SK-N-SH (cell line): ENCODE measurements around the gene LONRF2. TPM values are rescaled to one million over a fixed set of nuclear protein-coding genes. Genes with fewer than 3 reads are reported as not detected.

Experiments
- CTCF ChIA-PET: fragments of 300-600, 350-600 bp; formaldehyde crosslinking; extraction: SDS; loops from one replicate; lab custom pipeline; 2021; lab: Yijun Ruan, JAX
- POLR2A ChIA-PET: fragments of 350-600 bp; sonication (Branson Sonifier 250); formaldehyde crosslinking; extraction: SDS; loops from one replicate; lab custom pipeline; 2020; ENCODE audit warnings: antibody characterized with exemption, inconsistent platforms; lab: Yijun Ruan, JAX
- DNase-seq: peaks from one replicate; pipeline ENCODE4 v3.0.0; 2012
- H2AFZ ChIP-seq: fragments of 200-600 bp; sonication (generic); 2 replicates; pipeline ENCODE4 v1.8.1; 2016; ENCODE audit warnings: antibody characterized with exemption, mild to moderate bottlenecking, low read depth
- H3F3A ChIP-seq: fragments of 200-600 bp; sonication (generic); replicated peaks from 2 replicates; pipeline ENCODE3; 2016; ENCODE audit warnings: antibody characterized with exemption, mild to moderate bottlenecking; ENCODE audit not compliant: insufficient read depth
- H3K27ac ChIP-seq, 2 experiments: fragments of 200-500 bp in 1 of 2; fragments of 200-600 bp in 1 of 2; sonication (Bioruptor generic) in 1 of 2; sonication (generic), shearing (Covaris generic) in 1 of 2; 2 replicates each; pipeline versions ENCODE4 v1.5.1 to v1.6.1; 2014 to 2016; ENCODE audit warnings: low read depth in 2 of 2, inconsistent platforms in 1 of 2, low read length in 1 of 2, mild to moderate bottlenecking in 1 of 2, mixed read lengths in 1 of 2
- H3K27me3 ChIP-seq: fragments of 200-600 bp; sonication (generic), shearing (Covaris generic); 2 replicates; pipeline ENCODE4 v1.6.1; 2016; ENCODE audit warnings: mixed run types; ENCODE audit not compliant: insufficient read depth
- H3K36me3 ChIP-seq, 2 experiments: fragments of 200-500 bp in 1 of 2; fragments of 200-600 bp in 1 of 2; sonication (Bioruptor generic) in 1 of 2; sonication (generic) in 1 of 2; replicated peaks in 1 of 2; 2 replicates each; pipeline versions ENCODE3 to v1.5.1; 2014 to 2016; ENCODE audit warnings: low read length in 1 of 2, mild to moderate bottlenecking in 1 of 2; ENCODE audit not compliant: insufficient read depth in 2 of 2, control insufficient read depth in 1 of 2
- H3K4me1 ChIP-seq, 2 experiments: fragments of 200-500 bp in 1 of 2; fragments of 200-600 bp in 1 of 2; sonication (Bioruptor generic) in 1 of 2; sonication (generic), shearing (Covaris generic) in 1 of 2; 2 replicates each; pipeline versions ENCODE4 v1.5.1 to v1.6.1; 2014 to 2016; ENCODE audit warnings: low read depth in 1 of 2, low read length in 1 of 2, mixed run types in 1 of 2; ENCODE audit not compliant: insufficient read depth in 2 of 2, control insufficient read depth in 1 of 2
- H3K4me2 ChIP-seq: fragments of 200-600 bp; sonication (generic), shearing (Covaris generic); 2 replicates; pipeline ENCODE4 v1.6.1; 2017; ENCODE audit warnings: mixed run types
- H3K4me3 ChIP-seq, 2 experiments: fragments of 200-500 bp in 1 of 2; fragments of 200-600 bp in 1 of 2; sonication (Bioruptor generic) in 1 of 2; sonication (generic), shearing (Covaris generic) in 1 of 2; 2 replicates each; pipeline versions ENCODE4 v1.5.1 to v1.8.1; 2014 to 2016; ENCODE audit warnings: low read depth in 2 of 2, inconsistent platforms in 1 of 2, low read length in 1 of 2, mild to moderate bottlenecking in 1 of 2, mixed read lengths in 1 of 2, moderate library complexity in 1 of 2
- H3K79me2 ChIP-seq: fragments of 200-600 bp; sonication (generic); 2 replicates; pipeline ENCODE4 v1.8.1; 2017; ENCODE audit warnings: mild to moderate bottlenecking; ENCODE audit not compliant: insufficient read depth
- H3K9ac ChIP-seq: fragments of 200-600 bp; sonication (generic); 2 replicates; pipeline ENCODE4 v1.6.1; 2017; ENCODE audit warnings: mixed run types
- H3K9me2 ChIP-seq: fragments of 200-600 bp; sonication (generic); 2 replicates; pipeline ENCODE4 v1.6.1; 2017; ENCODE audit warnings: mixed run types
- H3K9me3 ChIP-seq: fragments of 200-600 bp; sonication (generic); 2 replicates; pipeline ENCODE4 v1.6.1; 2017; ENCODE audit warnings: mixed run types, mild to moderate bottlenecking, moderate library complexity
- H4K20me1 ChIP-seq: fragments of 200-600 bp; sonication (generic); 2 replicates; pipeline ENCODE4 v1.6.1; 2017; ENCODE audit warnings: mild to moderate bottlenecking, mixed run types; ENCODE audit not compliant: insufficient read depth
- CHD2 ChIP-seq: fragments of 150-350 bp; IDR thresholded peaks from 2 replicates; pipeline ENCODE4 v1.6.1; 2018; ENCODE audit warnings: low read length; ENCODE audit not compliant: partially characterized antibody
- CTCF ChIP-seq: fragments of 200-600 bp; sonication (generic); IDR thresholded peaks from 2 replicates; pipeline ENCODE4 v1.6.1; 2017; ENCODE audit warnings: antibody characterized with exemption, mild to moderate bottlenecking, moderate library complexity
- ELF1 ChIP-seq: IDR thresholded peaks from 2 replicates; pipeline ENCODE4 v1.4.0; 2012
- EZH2phosphoT487 ChIP-seq: fragments of 200-600 bp; sonication (generic); IDR thresholded peaks from 2 replicates; pipeline ENCODE4 v1.6.1; 2017; ENCODE audit warnings: low read depth, mixed run types, mild to moderate bottlenecking, antibody characterized with exemption, moderate library complexity, borderline replicate concordance
- FOSL2 ChIP-seq: IDR thresholded peaks from 2 replicates; pipeline ENCODE4 v1.4.0; 2012; ENCODE audit warnings: low read depth, mild to moderate bottlenecking, moderate library complexity, borderline replicate concordance
- GABPA ChIP-seq: IDR thresholded peaks from 2 replicates; pipeline ENCODE4 v1.4.0; 2012; ENCODE audit warnings: low read depth, mild to moderate bottlenecking
- MAX ChIP-seq: IDR thresholded peaks from 2 replicates; pipeline ENCODE4 v1.4.0; 2012; ENCODE audit warnings: low read depth
- MEF2A ChIP-seq: IDR thresholded peaks from 2 replicates; pipeline ENCODE4 v1.4.0; 2012; ENCODE audit warnings: low read depth, borderline replicate concordance
- PBX3 ChIP-seq: IDR thresholded peaks from 2 replicates; pipeline ENCODE4; 2012
- RAD21 ChIP-seq: IDR thresholded peaks from 2 replicates; pipeline ENCODE4 v1.6.1; 2012; ENCODE audit warnings: mild to moderate bottlenecking, low read length
- SMC3 ChIP-seq: IDR thresholded peaks from 2 replicates; pipeline ENCODE4 v1.6.1; 2012; ENCODE audit warnings: low read depth, low read length, improper control_type of control experiment
- YY1 ChIP-seq: IDR thresholded peaks from 2 replicates; pipeline ENCODE4 v1.4.0; 2012; ENCODE audit warnings: low read depth, mild to moderate bottlenecking
- WGBS: methylation state at CpG from one replicate; pipeline ENCODE4 v1.1.6; 2017; ENCODE audit warnings: low lambda C conversion rate; 5-methylcytosine and 5-hydroxymethylcytosine counted together
- polyA plus RNA-seq, 3 experiments: library from polyadenylated mRNA; depleted of rRNA; stranded (reverse); fragments of >200 nt; gene quantifications; 2 replicates each; pipeline ENCODE4 v1.2.3, GENCODE V29; 2012

LONRF2 gene
- polyA plus RNA-seq, 1 of the 3 experiments (the other 2 are of a cell fraction): 2.0 TPM

- TF ChIP-seq CTCF (no peak), PBX3 (no peak), MAX (no peak), FOSL2 (no peak), GABPA (no peak), ELF1 (no peak)
- Histone ChIP-seq H3K36me3 (no peaks in the 10 kb centered on the region), H3F3A (peaks cover 9% of the 10 kb centered on the region), H3K27ac (no peak overlapping the region), H3K4me2 (no peak overlapping the region), H2AFZ (no peak overlapping the region), H3K4me3 (no peak overlapping the region), H3K79me2 (no peaks in the 10 kb centered on the region), H3K27me3 (no peaks in the 10 kb centered on the region), H3K9me2 (no peaks in the 10 kb centered on the region), H3K9me3 (no peaks in the 10 kb centered on the region), H4K20me1 (no peaks in the 10 kb centered on the region), H3K9ac (no peak overlapping the region), H3K4me1 (peaks cover 3 to 15% of the 10 kb centered on the region in 2 experiments)
- DNase-seq: no peak
- WGBS: 85% methylated on average over 12 of the region's 12 CpGs
- CTCF ChIA-PET: interaction anchor here (2.2 to 8.6 kb wide), 2 partner anchors 16 to 102 kb away, joined by 9 to 107 read pairs; no protein-coding TSS in a partner anchor
- POLR2A ChIA-PET: no interaction called here
Observed at GRCh38 chr2:100278501-100278900, 43.8 kb downstream of the LONRF2 start.

DNA sequence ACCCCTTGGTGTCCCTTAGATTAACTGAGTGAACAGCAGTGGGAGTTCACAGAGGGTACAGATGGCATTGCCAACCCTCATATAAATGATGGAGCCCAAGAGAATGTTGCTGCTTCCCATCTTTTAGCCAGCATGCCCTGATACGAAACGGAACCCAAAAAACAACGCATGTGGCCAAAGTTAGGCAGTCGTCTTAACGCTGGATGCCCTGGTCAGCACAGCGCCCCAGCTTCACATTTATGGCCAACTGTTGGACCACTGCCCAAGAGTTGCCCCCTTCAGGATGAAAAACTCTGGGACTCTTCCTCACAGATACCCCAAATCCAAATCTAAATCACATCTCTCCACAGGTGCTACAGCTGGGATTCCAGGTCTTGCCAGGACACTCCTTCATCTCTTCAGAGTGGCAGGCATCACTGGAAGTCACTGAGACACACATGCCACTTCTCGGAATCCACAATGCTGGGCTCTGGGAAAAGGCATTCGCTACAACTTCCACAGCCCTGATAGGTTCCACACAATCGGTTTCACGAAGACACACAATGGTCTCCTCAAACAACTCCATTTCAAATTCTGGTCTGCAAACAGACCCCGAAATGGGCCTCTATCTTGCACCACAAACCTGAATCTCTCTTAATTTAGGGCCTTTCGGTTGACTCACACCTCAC is 44.6 kb downstream of the LONRF2 start:
- CTCF ChIA-PET: interaction anchor here (2.2 to 8.6 kb wide), 2 partner anchors 15 to 103 kb away, joined by 9 to 107 read pairs; no protein-coding TSS in a partner anchor
- Histone ChIP-seq H3K27me3 (no peaks in the 10 kb centered on the region), H3K36me3 (no peaks in the 10 kb centered on the region), H3K9me3 (no peaks in the 10 kb centered on the region), H3K4me2 (no peak overlapping the region), H4K20me1 (no peaks in the 10 kb centered on the region), H2AFZ (no peak overlapping the region), H3K27ac (no peak overlapping the region), H3K4me3 (no peak overlapping the region), H3K9ac (no peak overlapping the region), H3K4me1 (peaks cover 6 to 15% of the 10 kb centered on the region in 2 experiments), H3K9me2 (no peaks in the 10 kb centered on the region), H3K79me2 (no peaks in the 10 kb centered on the region), H3F3A (peaks cover 2% of the 10 kb centered on the region)
- POLR2A ChIA-PET: no interaction called here
- DNase-seq: no peak
- 92% methylated on average over 12 of the region's 12 CpGs for WGBS
- no peak for TF ChIP-seq YY1
- no peak for TF ChIP-seq EZH2phosphoT487
- no peak for TF ChIP-seq MEF2A
- no peak for TF ChIP-seq RAD21
- TF ChIP-seq SMC3: no peak
- TF ChIP-seq CHD2: no peak
